Measurements from ENCODE around the gene CLCNKA.

GRCh38 chr1:16017461-16018303 is 4.2 kb upstream of the CLCNKA start, which contains the start of gene HSPB7:
- TF ChIP-seq CTCF (conservative IDR thresholded peaks at IDR 0.05; ENCODE audit: low read depth, low read length): no peak
- TF ChIP-seq EZH2 (IDR thresholded peaks at IDR 0.05; ENCODE audit: low read length, unreplicated experiment): no peak
- TF ChIP-seq EZH2phosphoT487 (IDR thresholded peaks at IDR 0.05; ENCODE audit: borderline replicate concordance, low read length): no peak

Measured in PC-3 (cell line).